Measurements from ENCODE around the gene CHST6. TPM values are rescaled to one million over a fixed set of nuclear protein-coding genes. Genes with fewer than 3 reads are reported as not detected.
"Not testable (repeated sequence)": the region's sequence is repeated elsewhere in the genome, so short reads cannot be mapped to it uniquely, and the experiment has no call there.

The CHST6 gene
- total and polyA plus RNA-seq, 2 donors (not counting 1 experiment from before 2014, with no cell fraction given), result 0.17 TPM; not detected in 1

DNA sequence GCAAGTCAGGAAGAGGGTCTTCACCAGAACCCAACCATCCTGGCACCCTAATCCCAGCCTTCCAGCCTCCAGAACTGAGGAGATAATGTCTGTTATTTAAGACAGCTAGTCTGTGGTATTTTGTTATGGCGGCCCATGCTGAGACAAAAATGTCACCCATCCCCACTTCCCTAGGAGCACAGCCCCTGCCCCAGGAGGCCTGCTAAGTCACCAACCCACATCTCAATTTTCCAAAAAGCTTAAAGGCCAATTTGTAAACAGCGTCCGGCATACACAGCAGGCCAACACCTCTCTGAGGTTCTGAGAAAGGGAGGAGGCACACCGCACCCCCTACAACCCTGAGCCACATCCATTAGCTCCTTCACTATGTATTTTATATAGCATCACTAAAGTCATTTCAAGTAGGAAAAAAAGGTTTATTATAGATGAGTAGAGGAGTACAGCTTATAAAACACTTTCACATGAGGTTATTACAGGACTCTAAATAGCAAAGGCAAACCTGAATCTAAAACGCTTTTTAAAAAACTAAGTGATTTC, 37.7 kb downstream of the CHST6 start:
- H3K9ac ChIP-seq (ENCODE audit: low read length), result no peak overlapping the region

DNA sequence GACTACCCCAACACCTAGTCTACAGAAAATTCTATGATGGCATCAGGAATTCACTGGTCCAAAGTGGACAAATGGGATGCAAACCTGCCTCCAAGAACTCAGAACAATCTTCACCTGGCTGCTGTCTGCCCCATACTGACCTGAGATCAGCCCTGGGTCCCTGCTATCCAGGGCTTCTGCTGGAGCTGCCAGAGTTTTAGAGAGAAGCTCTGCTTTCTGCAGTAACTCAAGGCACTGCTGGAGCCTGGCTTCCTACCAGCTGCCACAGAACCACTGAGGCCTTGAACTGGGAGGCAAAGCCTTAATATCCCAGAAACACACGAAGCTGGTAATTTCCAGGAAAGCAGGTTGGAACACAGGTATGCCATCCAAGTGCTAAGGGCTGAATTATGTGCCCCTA, 38.3 kb downstream of the CHST6 start:
- no peak overlapping the region for H3K27ac ChIP-seq (ENCODE audit: low read length in 2 of 2)
- no peaks in the 10 kb centered on the region for H3K4me1 ChIP-seq (ENCODE audit: control insufficient read depth in 2 of 2, insufficient read depth in 2 of 2, low read length in 2 of 2)
- ChIA-PET POLR2A (no interaction called here), CTCF (interaction anchor here (0.6 to 1.7 kb wide), 4 partner anchors 8 to 23 kb away, joined by 3 to 5 read pairs (median 4); partner anchors contain the start of gene TMEM170A)
- 100% methylated on average over 1 of the region's 1 CpG for WGBS (ENCODE audit: insufficient coverage)
- H3K27me3 ChIP-seq (replicated peaks in 1 of 4; ENCODE audit: control extremely low read depth in 1 of 4, control insufficient read depth in 3 of 4, insufficient read depth in 4 of 4, low read length in 3 of 4), result no peaks in the 10 kb centered on the region
- TF ChIP-seq EZH2 (IDR thresholded peaks at IDR 0.05; ENCODE audit: borderline replicate concordance, insufficient read depth, low read depth, low read length, poor library complexity, severe bottlenecking), result no peak
- TF ChIP-seq, protein P1, sequence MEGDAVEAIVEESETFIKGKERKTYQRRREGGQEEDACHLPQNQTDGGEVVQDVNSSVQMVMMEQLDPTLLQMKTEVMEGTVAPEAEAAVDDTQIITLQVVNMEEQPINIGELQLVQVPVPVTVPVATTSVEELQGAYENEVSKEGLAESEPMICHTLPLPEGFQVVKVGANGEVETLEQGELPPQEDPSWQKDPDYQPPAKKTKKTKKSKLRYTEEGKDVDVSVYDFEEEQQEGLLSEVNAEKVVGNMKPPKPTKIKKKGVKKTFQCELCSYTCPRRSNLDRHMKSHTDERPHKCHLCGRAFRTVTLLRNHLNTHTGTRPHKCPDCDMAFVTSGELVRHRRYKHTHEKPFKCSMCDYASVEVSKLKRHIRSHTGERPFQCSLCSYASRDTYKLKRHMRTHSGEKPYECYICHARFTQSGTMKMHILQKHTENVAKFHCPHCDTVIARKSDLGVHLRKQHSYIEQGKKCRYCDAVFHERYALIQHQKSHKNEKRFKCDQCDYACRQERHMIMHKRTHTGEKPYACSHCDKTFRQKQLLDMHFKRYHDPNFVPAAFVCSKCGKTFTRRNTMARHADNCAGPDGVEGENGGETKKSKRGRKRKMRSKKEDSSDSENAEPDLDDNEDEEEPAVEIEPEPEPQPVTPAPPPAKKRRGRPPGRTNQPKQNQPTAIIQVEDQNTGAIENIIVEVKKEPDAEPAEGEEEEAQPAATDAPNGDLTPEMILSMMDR (IDR thresholded peaks at IDR 0.05), result no peak
- no peak overlapping the region for H3K4me3 ChIP-seq (ENCODE audit: control extremely low read depth in 1 of 5, extremely low read depth in 1 of 5, insufficient read depth in 1 of 5, low read depth in 2 of 5, low read length in 4 of 5)
- Mint-ChIP-seq H3K27ac (no peak overlapping the region), H3K27me3 (no peaks in the 10 kb centered on the region), H3K4me3 (no peak overlapping the region), H3K4me1 (peaks cover 49% of the 10 kb centered on the region), H3K9me3 (ENCODE audit: insufficient read depth) (no peaks in the 10 kb centered on the region)
- no peaks in the 10 kb centered on the region for H3K9me3 ChIP-seq (ENCODE audit: control extremely low read depth in 1 of 3, control insufficient read depth in 2 of 3, insufficient read depth in 1 of 3, low read length in 2 of 3)
- H3K4me2 ChIP-seq (replicated peaks; ENCODE audit: low read depth, low read length, poor library complexity, severe bottlenecking), result no peak overlapping the region
- peaks cover 0 to 3% of the 10 kb centered on the region in 2 experiments for H3K36me3 ChIP-seq (replicated peaks in 1 of 2; ENCODE audit: control extremely low read depth in 1 of 2, control insufficient read depth in 1 of 2, extremely low read depth in 1 of 2, insufficient read depth in 2 of 2, low read length in 1 of 2)
- no peak for DNase-seq
- peaks cover 95% of the 10 kb centered on the region for H3K79me2 ChIP-seq (ENCODE audit: control insufficient read depth, insufficient read depth, low read length)
- intact Hi-C loops (cut with micrococcal nuclease), result no loop called here
- H4K20me1 ChIP-seq (ENCODE audit: control insufficient read depth, insufficient read depth, low read length, poor library complexity, severe bottlenecking), result peaks cover 82% of the 10 kb centered on the region
- no peak overlapping the region for H3K9ac ChIP-seq (ENCODE audit: low read length)
- no peak for ATAC-seq (ENCODE audit: low read depth)
- no peak overlapping the region for H2AFZ ChIP-seq (ENCODE audit: insufficient read depth, low read depth, low read length, poor library complexity, severe bottlenecking)

More for the DNA sequence above, 37.7 kb downstream of the CHST6 start:
- Histone ChIP-seq H3K4me3 (ENCODE audit: control extremely low read depth in 1 of 5, extremely low read depth in 1 of 5, insufficient read depth in 1 of 5, low read depth in 2 of 5, low read length in 4 of 5) (no peak overlapping the region), H3K27ac (ENCODE audit: low read length in 2 of 2) (no peak overlapping the region), H3K4me1 (ENCODE audit: control insufficient read depth in 2 of 2, insufficient read depth in 2 of 2, low read length in 2 of 2) (peaks cover 4% of the 10 kb centered on the region in 2 donors), H3K4me2 (replicated peaks; ENCODE audit: low read depth, low read length, poor library complexity, severe bottlenecking) (no peak overlapping the region), H3K27me3 (replicated peaks in 1 of 4; ENCODE audit: control extremely low read depth in 1 of 4, control insufficient read depth in 3 of 4, insufficient read depth in 4 of 4, low read length in 3 of 4) (no peaks in the 10 kb centered on the region), H3K9me3 (ENCODE audit: control extremely low read depth in 1 of 3, control insufficient read depth in 2 of 3, insufficient read depth in 1 of 3, low read length in 2 of 3) (no peaks in the 10 kb centered on the region), H3K36me3 (replicated peaks in 1 of 2; ENCODE audit: control extremely low read depth in 1 of 2, control insufficient read depth in 1 of 2, extremely low read depth in 1 of 2, insufficient read depth in 2 of 2, low read length in 1 of 2) (peaks cover 0 to 3% of the 10 kb centered on the region in 2 experiments), H4K20me1 (ENCODE audit: control insufficient read depth, insufficient read depth, low read length, poor library complexity, severe bottlenecking) (peaks cover 85% of the 10 kb centered on the region), H2AFZ (ENCODE audit: insufficient read depth, low read depth, low read length, poor library complexity, severe bottlenecking) (no peak overlapping the region), H3K79me2 (ENCODE audit: control insufficient read depth, insufficient read depth, low read length) (peaks cover 99% of the 10 kb centered on the region)
- DNase-seq (no peak), ATAC-seq (ENCODE audit: low read depth) (no peak)
- TF ChIP-seq, protein P1 (IDR thresholded peaks at IDR 0.05), result no peak
- TF ChIP-seq EZH2 (IDR thresholded peaks at IDR 0.05; ENCODE audit: borderline replicate concordance, insufficient read depth, low read depth, low read length, poor library complexity, severe bottlenecking), result no peak
- CTCF ChIA-PET, result interaction anchor here (1.5 kb wide), 1 partner anchor 13 kb away, joined by 5 read pairs; no protein-coding TSS in a partner anchor
- POLR2A ChIA-PET, result interaction anchor here (0.5 kb wide), 1 partner anchor 11 kb away, joined by 3 read pairs; no protein-coding TSS in a partner anchor
- H3K27ac Mint-ChIP-seq, result no peak overlapping the region
- H3K27me3 Mint-ChIP-seq, result no peaks in the 10 kb centered on the region
- no peaks in the 10 kb centered on the region for H3K9me3 Mint-ChIP-seq (ENCODE audit: insufficient read depth)
- intact Hi-C loops (cut with micrococcal nuclease), result no loop called here
- 100% methylated on average over 1 of the region's 5 CpGs for WGBS (ENCODE audit: insufficient coverage)
- H3K4me3 Mint-ChIP-seq, result no peak overlapping the region
- peaks cover 53% of the 10 kb centered on the region for H3K4me1 Mint-ChIP-seq

DNA sequence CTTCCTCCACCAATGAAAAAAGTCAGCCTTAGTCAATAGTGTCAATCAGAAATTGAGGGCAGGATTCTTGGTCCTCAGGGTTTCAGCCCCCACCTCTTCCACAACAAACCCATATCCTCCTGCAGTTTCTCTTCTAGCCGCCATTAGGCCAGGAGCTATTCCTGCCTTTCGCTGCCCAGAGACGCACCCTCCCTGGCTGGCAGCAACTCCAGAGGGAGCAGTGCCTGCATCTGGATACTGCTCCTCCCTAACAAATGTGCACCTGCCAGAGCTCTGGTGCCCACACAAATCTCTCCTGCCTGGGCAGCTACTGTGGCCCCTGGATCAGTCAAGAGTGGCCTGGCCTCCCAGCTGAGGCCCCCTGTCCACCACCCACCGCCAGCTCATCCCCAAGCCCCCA, 38.8 kb downstream of the CHST6 start:
- H3K27me3 ChIP-seq (replicated peaks in 1 of 4; ENCODE audit: control extremely low read depth in 1 of 4, control insufficient read depth in 3 of 4, insufficient read depth in 4 of 4, low read length in 3 of 4); H3K4me3 ChIP-seq (ENCODE audit: control extremely low read depth in 1 of 5, extremely low read depth in 1 of 5, insufficient read depth in 1 of 5, low read depth in 2 of 5, low read length in 4 of 5); H2AFZ ChIP-seq (ENCODE audit: insufficient read depth, low read depth, low read length, poor library complexity, severe bottlenecking); H3K4me2 ChIP-seq (replicated peaks; ENCODE audit: low read depth, low read length, poor library complexity, severe bottlenecking); H3K9ac ChIP-seq (ENCODE audit: low read length); H3K9me3 ChIP-seq (ENCODE audit: control extremely low read depth in 1 of 3, control insufficient read depth in 2 of 3, insufficient read depth in 1 of 3, low read length in 2 of 3); H3K27me3 Mint-ChIP-seq; H3K36me3 ChIP-seq (replicated peaks in 1 of 2; ENCODE audit: control extremely low read depth in 1 of 2, control insufficient read depth in 1 of 2, extremely low read depth in 1 of 2, insufficient read depth in 2 of 2, low read length in 1 of 2); POLR2A ChIA-PET; H3K27ac Mint-ChIP-seq; DNase-seq; H3K4me1 ChIP-seq (ENCODE audit: control insufficient read depth in 2 of 2, insufficient read depth in 2 of 2, low read length in 2 of 2); H3K9me3 Mint-ChIP-seq (ENCODE audit: insufficient read depth); H3K27ac ChIP-seq (ENCODE audit: low read length in 2 of 2); ATAC-seq (ENCODE audit: low read depth); intact Hi-C loops (cut with micrococcal nuclease); H3K4me3 Mint-ChIP-seq: not testable (repeated sequence)
- 98% methylated on average over 4 of the region's 4 CpGs for WGBS (ENCODE audit: insufficient coverage)
- CTCF ChIA-PET, result interaction anchor here (0.6 to 1.7 kb wide), 4 partner anchors 9 to 23 kb away, joined by 3 to 4 read pairs (median 3); partner anchors contain the start of gene TMEM170A
- H3K79me2 ChIP-seq (ENCODE audit: control insufficient read depth, insufficient read depth, low read length), result peaks cover 90% of the 10 kb centered on the region
- H4K20me1 ChIP-seq (ENCODE audit: control insufficient read depth, insufficient read depth, low read length, poor library complexity, severe bottlenecking), result peaks cover 77% of the 10 kb centered on the region
- peaks cover 44% of the 10 kb centered on the region for H3K4me1 Mint-ChIP-seq

Measured in B cell (primary cell).